Suprapubic skin (tissue), 4 donors: ENCODE measurements around the gene TRIM25. TPM values are rescaled to one million over a fixed set of nuclear protein-coding genes. Genes with fewer than 3 reads are reported as not detected.

ENCODE experiments used
- DNase-seq, 2 donors: peaks; one replicate each; pipeline ENCODE4 v3.0.0-alpha.2; 2019; ENCODE audit warnings: low spot score in 2 of 2
- H3K27ac ChIP-seq: fragments of 200-600 bp; sonication (generic); one replicate; pipeline ENCODE4 v1.5.1; 2019
- H3K27me3 ChIP-seq: fragments of 200-600 bp; sonication (generic); one replicate; pipeline ENCODE4 v1.5.1; 2019
- H3K36me3 ChIP-seq: fragments of 200-600 bp; sonication (generic); one replicate; pipeline ENCODE4 v1.5.1; 2019
- H3K4me1 ChIP-seq: fragments of 200-600 bp; sonication (generic); one replicate; pipeline ENCODE4 v1.5.1; 2019
- H3K4me3 ChIP-seq: fragments of 200-600 bp; sonication (generic); one replicate; pipeline ENCODE4 v1.5.1; 2019; ENCODE audit warnings: mild to moderate bottlenecking
- H3K9me3 ChIP-seq: fragments of 200-600 bp; sonication (generic); one replicate; pipeline ENCODE4 v1.5.1; 2019
- EP300 ChIP-seq: sonication (generic); formaldehyde crosslinking; IDR thresholded peaks from one replicate; pipeline ENCODE4 v1.6.1; 2017; ENCODE audit warnings: antibody characterized with exemption
- POLR2A ChIP-seq, 2 donors: fragments of 450-650 bp; IDR thresholded peaks; one replicate each; pipeline ENCODE4 v1.6.1; 2017; ENCODE audit warnings: antibody characterized with exemption in 2 of 2, mild to moderate bottlenecking in 2 of 2, moderate library complexity in 2 of 2
- POLR2AphosphoS5 ChIP-seq, 3 donors: sonication (generic); formaldehyde crosslinking; IDR thresholded peaks; one replicate each; pipeline ENCODE4 v1.6.1; 2017; ENCODE audit warnings: antibody characterized with exemption in 3 of 3
- WGBS: methylation state at CpG from one replicate; pipeline ENCODE4 v1.1.5; 2018; 5-methylcytosine and 5-hydroxymethylcytosine counted together
- total RNA-seq, 4 donors: library from RNA; depleted of rRNA; stranded (reverse); fragments of >200 nt; gene quantifications; one replicate each; pipeline ENCODE4 v1.1.0, GENCODE V29; 2016
- TF ChIP-seq, protein P1 (sequence below), 2 donors: fragments of 200-600 bp in 1 of 2; fragments of 450-650 bp in 1 of 2; sonication (generic) in 1 of 2; IDR thresholded peaks; one replicate each; pipeline ENCODE4 v1.5.1; 2016 to 2019; ENCODE audit warnings: antibody characterized with exemption in 2 of 2, mild to moderate bottlenecking in 1 of 2, moderate library complexity in 1 of 2

TRIM25 gene
- total RNA-seq, 4 donors from 2014 or later = 39.2 to 175 (median 55.9) TPM

GRCh38 chr17:56937687-56938086 lies 23.8 kb upstream of the TRIM25 start:
- no peak for DNase-seq

DNA sequence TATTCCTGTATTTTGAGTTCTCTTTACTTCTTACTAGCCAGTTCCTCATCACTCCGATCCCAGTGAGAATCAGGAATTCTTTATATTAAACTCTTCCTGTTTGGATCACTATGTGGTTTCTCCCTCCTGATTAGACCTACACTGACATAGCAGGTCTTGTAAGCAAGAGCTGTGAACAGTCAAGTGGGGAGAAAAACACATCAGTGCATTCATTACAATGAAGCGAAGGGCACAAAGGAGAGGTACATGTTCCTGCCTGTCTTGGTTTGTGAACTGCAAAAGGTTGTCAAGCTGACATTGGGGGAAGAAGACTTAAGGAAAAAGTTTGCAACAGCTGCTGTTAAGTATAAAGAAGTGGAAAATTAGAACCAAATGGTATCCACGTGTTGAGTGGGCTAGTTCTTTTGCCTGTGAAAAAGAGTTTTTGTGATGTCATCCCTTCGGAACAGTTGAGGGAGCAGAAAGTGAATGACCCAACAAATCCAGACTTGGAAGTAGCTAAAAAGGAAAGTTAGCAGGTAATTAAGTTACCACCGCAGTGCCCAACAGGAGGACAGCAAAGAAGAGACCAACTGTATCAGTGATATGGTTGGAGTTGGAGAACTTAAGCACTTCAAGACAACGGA lies 23.0 kb upstream of the TRIM25 start:
- no peaks in the 10 kb centered on the region for H3K4me1 ChIP-seq
- H3K27me3 ChIP-seq = no peaks in the 10 kb centered on the region
- H3K4me3 ChIP-seq = no peak overlapping the region
- no peak for DNase-seq
- WGBS = 53% methylated on average over 6 of the region's 6 CpGs
- TF ChIP-seq POLR2AphosphoS5 (IDR thresholded peaks at IDR 0.05) = no peak
- no peak for TF ChIP-seq POLR2A (IDR thresholded peaks at IDR 0.05)
- TF ChIP-seq EP300 = no peak
- TF ChIP-seq, protein P1, sequence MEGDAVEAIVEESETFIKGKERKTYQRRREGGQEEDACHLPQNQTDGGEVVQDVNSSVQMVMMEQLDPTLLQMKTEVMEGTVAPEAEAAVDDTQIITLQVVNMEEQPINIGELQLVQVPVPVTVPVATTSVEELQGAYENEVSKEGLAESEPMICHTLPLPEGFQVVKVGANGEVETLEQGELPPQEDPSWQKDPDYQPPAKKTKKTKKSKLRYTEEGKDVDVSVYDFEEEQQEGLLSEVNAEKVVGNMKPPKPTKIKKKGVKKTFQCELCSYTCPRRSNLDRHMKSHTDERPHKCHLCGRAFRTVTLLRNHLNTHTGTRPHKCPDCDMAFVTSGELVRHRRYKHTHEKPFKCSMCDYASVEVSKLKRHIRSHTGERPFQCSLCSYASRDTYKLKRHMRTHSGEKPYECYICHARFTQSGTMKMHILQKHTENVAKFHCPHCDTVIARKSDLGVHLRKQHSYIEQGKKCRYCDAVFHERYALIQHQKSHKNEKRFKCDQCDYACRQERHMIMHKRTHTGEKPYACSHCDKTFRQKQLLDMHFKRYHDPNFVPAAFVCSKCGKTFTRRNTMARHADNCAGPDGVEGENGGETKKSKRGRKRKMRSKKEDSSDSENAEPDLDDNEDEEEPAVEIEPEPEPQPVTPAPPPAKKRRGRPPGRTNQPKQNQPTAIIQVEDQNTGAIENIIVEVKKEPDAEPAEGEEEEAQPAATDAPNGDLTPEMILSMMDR (IDR thresholded peaks at IDR 0.05) = no peak
- peak overlapping the region; percentile 7 for H3K27ac ChIP-seq
- H3K9me3 ChIP-seq = no peaks in the 10 kb centered on the region
- peaks cover 29% of the 10 kb centered on the region for H3K36me3 ChIP-seq

More at GRCh38 chr17:56937687-56938086, 23.8 kb upstream of the TRIM25 start:
- Histone ChIP-seq H3K27ac (no peak overlapping the region), H3K27me3 (no peaks in the 10 kb centered on the region), H3K4me3 (no peak overlapping the region), H3K9me3 (no peaks in the 10 kb centered on the region), H3K4me1 (no peaks in the 10 kb centered on the region), H3K36me3 (peaks cover 36% of the 10 kb centered on the region)
- WGBS = 63% methylated on average over 2 of the region's 2 CpGs
- no peak for TF ChIP-seq POLR2A (IDR thresholded peaks at IDR 0.05)
- TF ChIP-seq, protein P1 (IDR thresholded peaks at IDR 0.05) = no peak
- TF ChIP-seq EP300 = no peak
- no peak for TF ChIP-seq POLR2AphosphoS5 (IDR thresholded peaks at IDR 0.05)

- 93% methylated on average over 3 of the region's 3 CpGs for whole genome bisulfite sequencing
- peaks cover 17% of the 10 kb centered on the region for H3K36me3 ChIP-seq
Measured at GRCh38 chr17:56935461-56935860, 21.6 kb upstream of the TRIM25 start.

GRCh38 chr17:56934280-56934679 lies 20.4 kb upstream of the TRIM25 start:
- Histone ChIP-seq H3K36me3 (peaks cover 10% of the 10 kb centered on the region), H3K27me3 (no peaks in the 10 kb centered on the region), H3K9me3 (no peaks in the 10 kb centered on the region), H3K4me1 (no peaks in the 10 kb centered on the region), H3K27ac (no peak overlapping the region), H3K4me3 (no peak overlapping the region)
- TF ChIP-seq EP300 (no peak), POLR2AphosphoS5 (IDR thresholded peaks at IDR 0.05) (no peak), POLR2A (IDR thresholded peaks at IDR 0.05) (no peak)
- TF ChIP-seq, protein P1 (IDR thresholded peaks at IDR 0.05) = no peak
- DNase-seq = no peak
- WGBS = 93% methylated on average over 4 of the region's 4 CpGs

More at GRCh38 chr17:56935461-56935860, 21.6 kb upstream of the TRIM25 start:
- TF ChIP-seq EP300 (no peak), POLR2A (IDR thresholded peaks at IDR 0.05) (no peak), POLR2AphosphoS5 (IDR thresholded peaks at IDR 0.05) (no peak)
- TF ChIP-seq, protein P1 (IDR thresholded peaks at IDR 0.05) = no peak
- H3K9me3 ChIP-seq = no peaks in the 10 kb centered on the region
- no peak overlapping the region for H3K27ac ChIP-seq
- no peak for DNase-seq
- no peaks in the 10 kb centered on the region for H3K4me1 ChIP-seq
- no peaks in the 10 kb centered on the region for H3K27me3 ChIP-seq
- no peak overlapping the region for H3K4me3 ChIP-seq

DNA sequence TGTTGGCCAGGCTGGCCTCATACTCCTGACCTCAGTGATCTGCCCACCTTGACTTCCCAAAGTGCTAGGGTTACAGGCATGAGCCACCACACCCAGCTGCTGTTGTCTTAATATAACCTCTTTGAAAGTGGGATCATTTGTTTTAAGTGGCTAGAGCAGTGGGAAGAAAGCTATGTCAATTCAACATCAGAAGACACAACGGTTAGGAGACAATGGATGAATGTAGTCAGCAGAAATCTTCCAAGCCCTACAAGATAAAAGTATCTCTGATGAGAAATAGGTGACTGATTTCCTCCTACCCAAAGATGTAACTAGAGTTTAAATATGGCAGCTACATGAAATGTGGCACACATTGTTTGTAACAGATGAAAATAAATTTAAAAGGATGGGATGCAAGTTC lies 20.0 kb upstream of the TRIM25 start:
- peaks cover 10% of the 10 kb centered on the region for H3K36me3 ChIP-seq
- H3K9me3 ChIP-seq = no peaks in the 10 kb centered on the region
- H3K4me1 ChIP-seq = no peaks in the 10 kb centered on the region
- no peak for DNase-seq
- H3K27ac ChIP-seq = no peak overlapping the region
- H3K27me3 ChIP-seq = no peaks in the 10 kb centered on the region
- WGBS = 100% methylated on average over 1 of the region's 1 CpG
- H3K4me3 ChIP-seq = no peak overlapping the region
- no peak for TF ChIP-seq EP300
- TF ChIP-seq POLR2A (IDR thresholded peaks at IDR 0.05) = no peak
- TF ChIP-seq, protein P1 (IDR thresholded peaks at IDR 0.05) = no peak
- no peak for TF ChIP-seq POLR2AphosphoS5 (IDR thresholded peaks at IDR 0.05)
